Ishikawa (cell line): Measurements from ENCODE around the gene AKT1.

Experiments used
- CEBPB ChIP-seq: IDR thresholded peaks from 2 replicates; pipeline ENCODE4 v1.6.1; 2012
- CREB1 ChIP-seq: IDR thresholded peaks from 2 replicates; pipeline ENCODE4 v1.6.1; 2012; ENCODE audit warnings: low read depth
- EGR1 ChIP-seq: IDR thresholded peaks from 2 replicates; pipeline ENCODE4 v1.6.1; 2012
- EP300 ChIP-seq: IDR thresholded peaks from 2 replicates; pipeline ENCODE4 v1.6.1; 2012; ENCODE audit warnings: borderline replicate concordance
- FOXM1 ChIP-seq: IDR thresholded peaks from 2 replicates; pipeline ENCODE4 v1.6.1; 2012; ENCODE audit warnings: low read depth, borderline replicate concordance
- NFIC ChIP-seq: IDR thresholded peaks from 2 replicates; pipeline ENCODE4 v1.6.1; 2012
- RAD21 ChIP-seq: IDR thresholded peaks from 2 replicates; pipeline ENCODE4 v1.6.1; 2012; ENCODE audit warnings: low read depth
- TAF1 ChIP-seq: IDR thresholded peaks from 2 replicates; pipeline ENCODE4 v1.6.1; 2012; ENCODE audit warnings: low read depth, mild to moderate bottlenecking
- TCF12 ChIP-seq: IDR thresholded peaks from 2 replicates; pipeline ENCODE4 v1.6.1; 2012; ENCODE audit warnings: low read depth
- TEAD4 ChIP-seq: IDR thresholded peaks from 2 replicates; pipeline ENCODE4 v1.6.1; 2012
- YY1 ChIP-seq: IDR thresholded peaks from 2 replicates; pipeline ENCODE4 v1.6.1; 2012; ENCODE audit warnings: low read depth
- ZBTB7A ChIP-seq: IDR thresholded peaks from 2 replicates; pipeline ENCODE4 v1.6.1; 2012; ENCODE audit warnings: low read depth
- TF ChIP-seq, protein P1 (sequence below): IDR thresholded peaks from 2 replicates; pipeline ENCODE4 v1.6.1; 2012
- TF ChIP-seq, protein P2 (sequence below): IDR thresholded peaks from 2 replicates; pipeline ENCODE4 v1.6.1; 2012
- TF ChIP-seq, protein P3 (sequence below): IDR thresholded peaks from 2 replicates; pipeline ENCODE4 v1.6.1; 2012; ENCODE audit warnings: low read depth, mild to moderate bottlenecking

AKT1 gene

DNA sequence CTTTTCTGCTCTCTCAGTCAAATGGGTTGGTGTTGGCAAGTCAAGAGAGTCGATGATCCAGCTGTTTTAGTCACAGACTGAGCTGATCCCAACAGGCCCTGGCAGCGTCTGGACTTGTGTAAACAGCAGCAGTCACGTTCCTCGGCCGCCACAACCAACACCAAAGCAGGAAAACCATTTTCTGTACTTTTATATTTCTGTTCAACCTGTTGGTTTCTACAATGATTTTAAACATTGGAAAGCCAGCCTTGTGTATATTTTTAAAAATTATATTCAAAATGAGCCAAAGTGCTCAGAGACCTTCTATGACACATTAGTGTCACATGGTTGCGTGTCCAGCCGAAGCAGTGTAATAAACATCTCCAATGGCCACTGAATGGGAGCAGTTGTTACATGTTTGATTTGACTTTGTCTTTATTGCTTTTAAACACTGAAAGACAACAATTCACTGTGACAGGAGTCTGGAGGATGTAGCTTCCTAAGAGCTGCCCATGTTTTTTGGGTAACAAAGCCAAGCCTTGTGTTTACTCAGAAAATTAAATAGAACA lies 48.5 kb downstream of the AKT1 start:
- TF ChIP-seq EGR1: no peak
- no peak for TF ChIP-seq NFIC
- TF ChIP-seq TCF12: no peak
- no peak for TF ChIP-seq CREB1
- TF ChIP-seq, protein P1, sequence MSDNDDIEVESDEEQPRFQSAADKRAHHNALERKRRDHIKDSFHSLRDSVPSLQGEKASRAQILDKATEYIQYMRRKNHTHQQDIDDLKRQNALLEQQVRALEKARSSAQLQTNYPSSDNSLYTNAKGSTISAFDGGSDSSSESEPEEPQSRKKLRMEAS: no peak
- TF ChIP-seq TEAD4: no peak
- TF ChIP-seq, protein P2, sequence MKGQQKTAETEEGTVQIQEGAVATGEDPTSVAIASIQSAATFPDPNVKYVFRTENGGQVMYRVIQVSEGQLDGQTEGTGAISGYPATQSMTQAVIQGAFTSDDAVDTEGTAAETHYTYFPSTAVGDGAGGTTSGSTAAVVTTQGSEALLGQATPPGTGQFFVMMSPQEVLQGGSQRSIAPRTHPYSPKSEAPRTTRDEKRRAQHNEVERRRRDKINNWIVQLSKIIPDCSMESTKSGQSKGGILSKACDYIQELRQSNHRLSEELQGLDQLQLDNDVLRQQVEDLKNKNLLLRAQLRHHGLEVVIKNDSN: no peak
- no peak for TF ChIP-seq TAF1
- TF ChIP-seq EP300: no peak
- no peak for TF ChIP-seq FOXM1
- TF ChIP-seq ZBTB7A: no peak
- no peak for TF ChIP-seq YY1
- TF ChIP-seq RAD21: no peak
- TF ChIP-seq CEBPB: no peak

DNA sequence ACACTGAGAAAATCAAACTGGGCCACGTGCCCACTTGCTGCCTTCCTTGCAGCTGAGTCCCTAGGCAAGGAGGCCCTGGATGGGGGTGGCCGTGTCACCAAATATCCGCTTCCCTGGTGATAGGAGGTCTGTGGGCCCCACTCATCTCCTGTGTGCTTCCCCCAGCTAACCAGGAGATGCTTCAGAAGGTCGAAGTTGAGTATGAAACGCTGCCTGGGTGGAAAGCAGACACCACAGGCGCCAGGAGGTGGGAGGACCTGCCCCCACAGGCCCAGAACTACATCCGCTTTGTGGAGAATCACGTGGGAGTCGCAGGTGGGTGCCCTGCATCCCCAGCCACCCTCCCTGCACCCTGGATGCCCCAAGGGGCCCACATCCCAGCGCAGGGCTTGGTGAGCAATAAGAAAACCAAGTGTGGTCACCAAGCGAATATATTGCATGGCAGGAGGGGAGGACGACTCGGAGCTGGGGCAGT lies 49.4 kb downstream of the AKT1 start:
- no peak for TF ChIP-seq EP300
- no peak for TF ChIP-seq TEAD4
- no peak for TF ChIP-seq CEBPB
- TF ChIP-seq EGR1: no peak
- TF ChIP-seq TAF1: no peak
- no peak for TF ChIP-seq NFIC
- no peak for TF ChIP-seq ZBTB7A
- TF ChIP-seq FOXM1: no peak
- TF ChIP-seq, protein P2: no peak
- TF ChIP-seq YY1: no peak
- no peak for TF ChIP-seq RAD21
- no peak for TF ChIP-seq TCF12
- TF ChIP-seq, protein P1: no peak
- no peak for TF ChIP-seq CREB1
- TF ChIP-seq, protein P3, sequence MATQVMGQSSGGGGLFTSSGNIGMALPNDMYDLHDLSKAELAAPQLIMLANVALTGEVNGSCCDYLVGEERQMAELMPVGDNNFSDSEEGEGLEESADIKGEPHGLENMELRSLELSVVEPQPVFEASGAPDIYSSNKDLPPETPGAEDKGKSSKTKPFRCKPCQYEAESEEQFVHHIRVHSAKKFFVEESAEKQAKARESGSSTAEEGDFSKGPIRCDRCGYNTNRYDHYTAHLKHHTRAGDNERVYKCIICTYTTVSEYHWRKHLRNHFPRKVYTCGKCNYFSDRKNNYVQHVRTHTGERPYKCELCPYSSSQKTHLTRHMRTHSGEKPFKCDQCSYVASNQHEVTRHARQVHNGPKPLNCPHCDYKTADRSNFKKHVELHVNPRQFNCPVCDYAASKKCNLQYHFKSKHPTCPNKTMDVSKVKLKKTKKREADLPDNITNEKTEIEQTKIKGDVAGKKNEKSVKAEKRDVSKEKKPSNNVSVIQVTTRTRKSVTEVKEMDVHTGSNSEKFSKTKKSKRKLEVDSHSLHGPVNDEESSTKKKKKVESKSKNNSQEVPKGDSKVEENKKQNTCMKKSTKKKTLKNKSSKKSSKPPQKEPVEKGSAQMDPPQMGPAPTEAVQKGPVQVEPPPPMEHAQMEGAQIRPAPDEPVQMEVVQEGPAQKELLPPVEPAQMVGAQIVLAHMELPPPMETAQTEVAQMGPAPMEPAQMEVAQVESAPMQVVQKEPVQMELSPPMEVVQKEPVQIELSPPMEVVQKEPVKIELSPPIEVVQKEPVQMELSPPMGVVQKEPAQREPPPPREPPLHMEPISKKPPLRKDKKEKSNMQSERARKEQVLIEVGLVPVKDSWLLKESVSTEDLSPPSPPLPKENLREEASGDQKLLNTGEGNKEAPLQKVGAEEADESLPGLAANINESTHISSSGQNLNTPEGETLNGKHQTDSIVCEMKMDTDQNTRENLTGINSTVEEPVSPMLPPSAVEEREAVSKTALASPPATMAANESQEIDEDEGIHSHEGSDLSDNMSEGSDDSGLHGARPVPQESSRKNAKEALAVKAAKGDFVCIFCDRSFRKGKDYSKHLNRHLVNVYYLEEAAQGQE: no peak

DNA sequence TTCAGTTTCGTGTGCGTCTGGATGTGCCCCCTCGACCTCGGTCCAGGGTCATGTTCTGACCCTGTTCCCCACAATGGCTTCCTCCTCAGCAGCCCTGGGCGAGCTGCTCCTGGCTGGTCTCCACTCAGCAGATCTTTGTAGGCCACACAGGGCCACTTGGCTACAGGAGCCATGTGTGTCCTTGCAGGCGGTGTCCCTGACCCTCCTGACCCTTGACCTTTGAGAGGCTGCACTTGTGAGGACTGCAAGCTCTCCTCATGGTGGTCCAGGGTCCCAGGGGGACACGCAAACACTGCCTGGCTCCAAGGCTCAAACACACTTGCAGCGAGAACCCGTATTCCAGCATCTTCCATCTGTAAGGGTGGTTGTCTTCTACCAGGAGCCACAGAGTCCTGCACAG lies 50.1 kb downstream of the AKT1 start:
- TF ChIP-seq CEBPB (no peak), TEAD4 (no peak), YY1 (no peak)
- TF ChIP-seq, protein P2: no peak

DNA sequence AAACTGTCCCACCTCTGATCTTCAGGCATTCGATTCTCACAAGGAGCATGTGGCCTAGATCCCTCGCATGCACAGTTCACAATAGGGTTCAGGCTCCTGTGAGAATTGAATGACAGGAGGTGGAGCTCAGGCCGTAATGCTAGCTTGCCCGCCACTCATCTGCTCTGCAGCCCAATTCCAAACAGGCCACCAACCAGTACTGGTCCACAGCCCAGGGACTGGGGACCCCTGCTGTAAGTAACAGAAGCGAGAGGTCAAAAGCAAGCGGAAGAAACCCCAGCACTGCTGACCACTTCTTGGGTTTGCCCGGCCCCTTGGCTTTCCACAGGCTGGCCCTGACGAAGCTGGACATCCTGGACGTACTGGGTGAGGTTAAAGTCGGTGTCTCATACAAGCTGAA lies 51.1 kb downstream of the AKT1 start:
- TF ChIP-seq, protein P1: no peak
- TF ChIP-seq EGR1 (no peak), CREB1 (no peak), FOXM1 (no peak), ZBTB7A (no peak), YY1 (no peak), RAD21 (no peak), NFIC (no peak), CEBPB (no peak), EP300 (no peak), TCF12 (no peak), TEAD4 (no peak), TAF1 (no peak)
- TF ChIP-seq, protein P3: no peak
- TF ChIP-seq, protein P2: no peak
